DOHH2 (cell line): ENCODE data around the gene SNTN.

Source experiments
- H3F3A ChIP-seq: fragments of 200-600 bp; sonication (generic), shearing (Covaris generic); 2 replicates; pipeline ENCODE4 v1.6.0; 2016; ENCODE audit warnings: antibody characterized with exemption, mild to moderate bottlenecking; ENCODE audit not compliant: control insufficient read depth, insufficient read depth
- H3K27ac ChIP-seq: fragments of 200-600 bp; sonication (generic); 2 replicates; pipeline ENCODE4 v1.5.1; 2014; ENCODE audit warnings: low read depth, mild to moderate bottlenecking, low read length, moderate library complexity
- H3K27me3 ChIP-seq: fragments of 200-600 bp; sonication (generic); 2 replicates; pipeline ENCODE4 v1.6.1; 2014; ENCODE audit warnings: mild to moderate bottlenecking, low read length, mixed read lengths; ENCODE audit not compliant: control insufficient read depth
- H3K36me3 ChIP-seq: fragments of 200-600 bp; sonication (generic); 2 replicates; pipeline ENCODE4 v1.6.1; 2014; ENCODE audit warnings: mild to moderate bottlenecking, low read length, moderate library complexity, mixed read lengths; ENCODE audit not compliant: control insufficient read depth
- H3K4me1 ChIP-seq: fragments of 200-600 bp; sonication (generic); 2 replicates; pipeline ENCODE4 v1.6.1; 2014; ENCODE audit warnings: mild to moderate bottlenecking, low read length, mixed read lengths; ENCODE audit not compliant: control insufficient read depth
- H3K4me2 ChIP-seq: fragments of 200-600 bp; sonication (generic); 2 replicates; pipeline ENCODE4 v1.6.0; 2014; ENCODE audit warnings: mild to moderate bottlenecking, low read length, moderate library complexity
- H3K4me3 ChIP-seq: fragments of 200-600 bp; sonication (generic); 2 replicates; pipeline ENCODE4 v1.5.1; 2014; ENCODE audit warnings: mild to moderate bottlenecking, low read length, mixed read lengths
- H3K79me2 ChIP-seq: fragments of 200-600 bp; sonication (generic); 2 replicates; pipeline ENCODE4 v1.6.1; 2014; ENCODE audit warnings: mild to moderate bottlenecking, low read length, mixed read lengths; ENCODE audit not compliant: control insufficient read depth
- H3K9me2 ChIP-seq: fragments of 200-600 bp; sonication (generic); replicated peaks from 2 replicates; pipeline ENCODE4 v1.6.1; 2014; ENCODE audit warnings: mild to moderate bottlenecking, low read length, mixed read lengths; ENCODE audit not compliant: control insufficient read depth
- H3K9me3 ChIP-seq: fragments of 200-600 bp; sonication (generic); 2 replicates; pipeline ENCODE4 v1.6.1; 2014; ENCODE audit warnings: antibody characterized with exemption, low read length, mixed read lengths; ENCODE audit not compliant: control insufficient read depth, insufficient read depth
- H4K20me1 ChIP-seq: fragments of 200-600 bp; sonication (generic); 2 replicates; pipeline ENCODE4 v1.6.0; 2014; ENCODE audit warnings: low read depth, mild to moderate bottlenecking, antibody characterized with exemption, low read length, moderate library complexity; ENCODE audit not compliant: control insufficient read depth, insufficient read depth
- CTCF ChIP-seq: fragments of 200-600 bp; sonication (generic); IDR thresholded peaks from one replicate; pipeline ENCODE4 v1.5.1; 2014; ENCODE audit warnings: antibody characterized with exemption, mild to moderate bottlenecking, low read depth, low read length; ENCODE audit not compliant: poor library complexity, severe bottlenecking
- EZH2phosphoT487 ChIP-seq: fragments of 200-600 bp; sonication (generic); IDR thresholded peaks from 2 replicates; pipeline ENCODE4 v1.6.1; 2017; ENCODE audit warnings: borderline replicate concordance, mild to moderate bottlenecking, antibody characterized with exemption, low read length, moderate library complexity, mixed read lengths

Gene SNTN

GRCh38 chr3:63679186-63679585, 26.7 kb downstream of the SNTN start:
- Histone ChIP-seq H3K9me3 (no peaks in the 10 kb centered on the region), H3K4me2 (no peak overlapping the region), H3K27me3 (no peaks in the 10 kb centered on the region), H3K9me2 (no peaks in the 10 kb centered on the region), H3K36me3 (no peaks in the 10 kb centered on the region), H3K4me3 (no peak overlapping the region), H4K20me1 (no peaks in the 10 kb centered on the region), H3K79me2 (no peaks in the 10 kb centered on the region), H3K4me1 (no peaks in the 10 kb centered on the region), H3F3A (no peaks in the 10 kb centered on the region), H3K27ac (no peak overlapping the region)
- TF ChIP-seq CTCF (no peak), EZH2phosphoT487 (no peak)

- Histone ChIP-seq H3K79me2 (no peaks in the 10 kb centered on the region), H3K4me2 (no peak overlapping the region), H3K36me3 (no peaks in the 10 kb centered on the region), H4K20me1 (no peaks in the 10 kb centered on the region), H3K27ac (no peak overlapping the region), H3K27me3 (no peaks in the 10 kb centered on the region), H3K4me3 (no peak overlapping the region), H3K9me2 (no peaks in the 10 kb centered on the region), H3F3A (no peaks in the 10 kb centered on the region), H3K9me3 (no peaks in the 10 kb centered on the region), H3K4me1 (no peaks in the 10 kb centered on the region)
- TF ChIP-seq EZH2phosphoT487 = no peak
- no peak for TF ChIP-seq CTCF
These were observed 31.6 kb downstream of the SNTN start for GRCh38 chr3:63684081-63684480.

GRCh38 chr3:63685340-63685739, 32.9 kb downstream of the SNTN start:
- Histone ChIP-seq H3K79me2 (no peaks in the 10 kb centered on the region), H3K4me3 (no peak overlapping the region), H3K27ac (no peak overlapping the region), H3K4me2 (no peak overlapping the region), H3K4me1 (no peaks in the 10 kb centered on the region), H3K9me3 (no peaks in the 10 kb centered on the region), H3K27me3 (no peaks in the 10 kb centered on the region), H3F3A (no peaks in the 10 kb centered on the region), H3K9me2 (no peaks in the 10 kb centered on the region), H3K36me3 (no peaks in the 10 kb centered on the region), H4K20me1 (no peaks in the 10 kb centered on the region)
- TF ChIP-seq CTCF (no peak), EZH2phosphoT487 (no peak)
